Measurements from ENCODE around the gene CERS4.
"Not testable (repeated sequence)": the region's sequence is repeated elsewhere in the genome, so short reads cannot be mapped to it uniquely, and the experiment has no call there.

CERS4 gene

DNA sequence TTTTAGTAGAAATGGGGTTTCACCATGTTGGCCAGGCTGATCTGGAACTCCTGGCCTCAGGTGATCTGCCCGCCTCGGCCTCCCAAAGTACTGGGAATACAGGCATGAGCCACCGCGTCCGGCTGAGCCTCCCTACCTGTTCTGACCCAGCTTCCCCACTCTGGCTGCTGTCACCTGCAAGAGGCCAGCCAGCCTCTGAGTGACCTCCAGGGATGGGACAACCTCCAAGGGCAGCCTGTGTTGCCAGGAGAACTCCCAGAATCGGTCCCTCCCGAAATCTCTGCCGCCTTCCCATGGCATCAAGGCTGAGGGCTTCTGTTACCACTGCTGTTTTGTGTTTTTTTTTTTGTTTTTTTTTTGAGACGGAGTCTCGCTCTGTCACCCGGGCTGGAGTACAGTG, 11.3 kb downstream of the CERS4 start:
- FAIRE-seq (no peak), DNase-seq (ENCODE audit: insufficient read length, low spot score) (no peak)
- no peak for TF ChIP-seq SPI1 (IDR thresholded peaks at IDR 0.05; ENCODE audit: low read depth, low read length)
- TF ChIP-seq POLR2AphosphoS5 (IDR thresholded peaks at IDR 0.05; ENCODE audit: low read depth, low read length): no peak
- TF ChIP-seq PAX5 (IDR thresholded peaks at IDR 0.05; ENCODE audit: insufficient read depth, low read length, severe bottlenecking): no peak
- no peak for TF ChIP-seq TAF1 (IDR thresholded peaks at IDR 0.05; ENCODE audit: low read depth, low read length)
- no peak for TF ChIP-seq POLR2A (IDR thresholded peaks at IDR 0.05; ENCODE audit: low read depth, low read length)
- no peak for TF ChIP-seq POU2F2 (IDR thresholded peaks at IDR 0.05; ENCODE audit: low read depth, low read length)

GRCh38 chr19:8221161-8221560, 12.0 kb downstream of the CERS4 start:
- FAIRE-seq (no peak), DNase-seq (ENCODE audit: insufficient read length, low spot score) (no peak)
- no peak for TF ChIP-seq POLR2AphosphoS5 (IDR thresholded peaks at IDR 0.05; ENCODE audit: low read depth, low read length)
- no peak for TF ChIP-seq POLR2A (IDR thresholded peaks at IDR 0.05; ENCODE audit: low read depth, low read length)
- no peak for TF ChIP-seq PAX5 (IDR thresholded peaks at IDR 0.05; ENCODE audit: insufficient read depth, low read length, severe bottlenecking)
- TF ChIP-seq TAF1 (IDR thresholded peaks at IDR 0.05; ENCODE audit: low read depth, low read length): no peak
- TF ChIP-seq POU2F2 (IDR thresholded peaks at IDR 0.05; ENCODE audit: low read depth, low read length): no peak
- no peak for TF ChIP-seq SPI1 (IDR thresholded peaks at IDR 0.05; ENCODE audit: low read depth, low read length)

GRCh38 chr19:8223442-8223841, 14.3 kb downstream of the CERS4 start:
- not testable (repeated sequence) for FAIRE-seq; DNase-seq (ENCODE audit: insufficient read length, low spot score)

DNA sequence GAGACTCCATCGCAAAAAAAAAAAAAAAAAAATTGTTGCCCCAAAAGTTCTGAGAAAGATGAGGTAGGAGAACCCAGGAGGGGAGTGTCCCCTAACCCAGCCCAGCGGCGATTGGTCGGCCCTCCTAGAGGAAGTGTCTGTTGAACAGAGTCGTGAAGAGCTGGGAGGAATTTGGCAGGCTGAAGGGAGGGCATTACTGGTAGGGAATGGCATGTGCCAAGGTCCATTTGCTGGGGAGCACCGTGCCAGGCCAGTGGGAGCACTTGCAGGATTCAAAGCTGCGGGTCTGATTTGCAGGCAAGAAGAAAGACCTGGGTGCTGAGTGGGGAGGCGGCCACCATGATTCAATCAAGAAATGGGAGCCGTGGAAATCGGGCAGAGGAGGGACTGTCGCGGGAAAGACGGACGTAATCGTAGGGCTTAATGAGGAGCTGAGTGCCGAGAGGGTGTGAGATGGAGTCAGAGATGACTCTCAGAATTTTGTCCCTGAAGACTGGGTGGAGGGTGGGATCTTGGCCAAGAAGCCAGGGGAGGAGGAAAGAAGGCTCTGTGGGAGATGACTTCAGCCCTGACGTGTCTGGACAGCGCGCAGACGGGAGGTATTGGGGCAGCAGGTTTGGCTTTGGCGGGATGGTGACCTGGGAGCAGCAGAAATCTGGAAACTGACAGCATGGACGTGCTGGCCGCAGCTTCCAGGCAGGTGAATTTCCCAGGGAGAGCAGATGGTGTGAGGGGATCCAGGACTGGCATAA, 15.4 kb downstream of the CERS4 start:
- DNase-seq (ENCODE audit: insufficient read length, low spot score): no peak
- TF ChIP-seq TAF1 (IDR thresholded peaks at IDR 0.05; ENCODE audit: low read depth, low read length): no peak
- TF ChIP-seq PAX5 (IDR thresholded peaks at IDR 0.05; ENCODE audit: insufficient read depth, low read length, severe bottlenecking): no peak
- TF ChIP-seq POLR2A (IDR thresholded peaks at IDR 0.05; ENCODE audit: low read depth, low read length): no peak
- TF ChIP-seq POU2F2 (IDR thresholded peaks at IDR 0.05; ENCODE audit: low read depth, low read length): no peak
- no peak for FAIRE-seq

DNA sequence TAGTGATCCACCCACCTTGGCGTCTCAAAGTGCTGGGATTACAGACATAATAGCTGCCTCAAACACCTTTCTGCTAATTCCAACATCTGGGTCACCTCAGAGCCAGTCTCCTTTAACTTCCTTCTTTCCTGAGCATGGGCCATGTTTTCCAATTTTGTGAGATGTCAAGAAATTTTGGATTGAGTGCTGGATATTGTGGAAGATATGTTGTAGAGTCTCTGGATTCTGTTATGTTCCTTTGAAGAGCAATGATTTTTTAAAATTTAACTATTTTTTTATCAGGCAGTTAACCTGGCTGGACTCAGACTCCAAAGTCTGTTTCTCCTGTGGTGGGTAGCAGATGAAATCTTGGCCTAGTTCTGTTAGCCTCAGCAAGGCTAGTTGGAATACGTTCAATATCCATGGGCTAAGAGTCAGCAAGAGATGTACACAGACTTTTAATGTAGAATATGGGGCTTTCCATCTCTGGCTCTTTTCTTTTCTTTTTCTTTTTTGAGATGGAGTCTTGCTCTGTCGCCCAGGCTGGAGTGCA, 22.0 kb downstream of the CERS4 start:
- no peak for FAIRE-seq
- no peak for TF ChIP-seq TAF1 (IDR thresholded peaks at IDR 0.05; ENCODE audit: low read depth, low read length)
- TF ChIP-seq POLR2AphosphoS5 (IDR thresholded peaks at IDR 0.05; ENCODE audit: low read depth, low read length): no peak
- no peak for TF ChIP-seq SPI1 (IDR thresholded peaks at IDR 0.05; ENCODE audit: low read depth, low read length)
- no peak for TF ChIP-seq POU2F2 (IDR thresholded peaks at IDR 0.05; ENCODE audit: low read depth, low read length)
- TF ChIP-seq PAX5 (IDR thresholded peaks at IDR 0.05; ENCODE audit: insufficient read depth, low read length, severe bottlenecking): no peak
- TF ChIP-seq POLR2A (IDR thresholded peaks at IDR 0.05; ENCODE audit: low read depth, low read length): no peak

GRCh38 chr19:8233370-8233769, 24.2 kb downstream of the CERS4 start:
- TF ChIP-seq POU2F2 (IDR thresholded peaks at IDR 0.05; ENCODE audit: low read depth, low read length) (no peak), SPI1 (IDR thresholded peaks at IDR 0.05; ENCODE audit: low read depth, low read length) (no peak), PAX5 (IDR thresholded peaks at IDR 0.05; ENCODE audit: insufficient read depth, low read length, severe bottlenecking) (no peak), TAF1 (IDR thresholded peaks at IDR 0.05; ENCODE audit: low read depth, low read length) (no peak), POLR2A (IDR thresholded peaks at IDR 0.05; ENCODE audit: low read depth, low read length) (no peak), POLR2AphosphoS5 (IDR thresholded peaks at IDR 0.05; ENCODE audit: low read depth, low read length) (no peak)
- no peak for DNase-seq (ENCODE audit: insufficient read length, low spot score)
- FAIRE-seq: no peak

More for the DNA sequence above, 22.0 kb downstream of the CERS4 start:
- DNase-seq (ENCODE audit: insufficient read length, low spot score): no peak

- FAIRE-seq (no peak), DNase-seq (ENCODE audit: insufficient read length, low spot score) (no peak)
- TF ChIP-seq POLR2A (IDR thresholded peaks at IDR 0.05; ENCODE audit: low read depth, low read length) (no peak), POLR2AphosphoS5 (IDR thresholded peaks at IDR 0.05; ENCODE audit: low read depth, low read length) (no peak), POU2F2 (IDR thresholded peaks at IDR 0.05; ENCODE audit: low read depth, low read length) (no peak), TAF1 (IDR thresholded peaks at IDR 0.05; ENCODE audit: low read depth, low read length) (no peak), PAX5 (IDR thresholded peaks at IDR 0.05; ENCODE audit: insufficient read depth, low read length, severe bottlenecking) (no peak), SPI1 (IDR thresholded peaks at IDR 0.05; ENCODE audit: low read depth, low read length) (no peak)
These were observed 27.9 kb downstream of the CERS4 start for GRCh38 chr19:8237026-8237425.

GRCh38 chr19:8238251-8238650, 29.1 kb downstream of the CERS4 start:
- DNase-seq (ENCODE audit: insufficient read length, low spot score): no peak
- no peak for FAIRE-seq
- TF ChIP-seq PAX5 (IDR thresholded peaks at IDR 0.05; ENCODE audit: insufficient read depth, low read length, severe bottlenecking) (no peak), POU2F2 (IDR thresholded peaks at IDR 0.05; ENCODE audit: low read depth, low read length) (no peak), TAF1 (IDR thresholded peaks at IDR 0.05; ENCODE audit: low read depth, low read length) (no peak), SPI1 (IDR thresholded peaks at IDR 0.05; ENCODE audit: low read depth, low read length) (no peak), POLR2A (IDR thresholded peaks at IDR 0.05; ENCODE audit: low read depth, low read length) (no peak), POLR2AphosphoS5 (IDR thresholded peaks at IDR 0.05; ENCODE audit: low read depth, low read length) (no peak)

DNA sequence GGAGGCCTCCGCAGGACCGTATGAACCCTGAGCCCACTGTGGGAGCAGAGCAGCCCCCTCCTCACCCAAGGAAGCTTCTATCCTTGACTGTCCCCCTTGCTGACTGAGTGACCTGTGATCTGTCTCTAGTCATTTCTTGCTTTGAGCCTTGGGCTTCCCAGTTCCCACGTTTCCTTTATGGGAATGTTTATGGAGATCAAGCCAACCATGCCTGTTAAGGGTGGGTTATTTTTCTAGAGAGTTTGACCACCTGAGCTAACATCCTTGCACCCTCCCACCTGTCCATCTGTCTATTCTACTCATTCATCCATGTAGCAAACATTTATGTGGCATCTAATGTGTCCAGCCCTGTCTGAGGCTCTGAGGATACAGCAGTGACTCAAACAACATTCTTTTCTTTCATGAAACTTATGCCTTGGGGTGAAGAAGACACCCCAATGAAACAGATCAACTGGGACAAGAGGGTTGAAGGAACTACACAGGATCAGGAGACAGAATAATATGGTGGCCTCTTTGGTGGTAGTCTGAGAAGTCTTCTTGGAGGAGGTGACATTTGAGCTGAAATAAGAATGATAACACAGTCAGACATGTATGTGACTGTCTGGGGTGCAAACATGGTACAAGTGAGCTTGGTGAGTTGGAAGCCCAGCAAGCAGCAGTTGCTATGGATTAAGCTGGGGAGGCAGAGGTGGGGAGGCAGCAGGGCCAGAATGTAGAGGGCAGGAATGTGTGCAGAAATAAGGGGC, 30.5 kb downstream of the CERS4 start:
- DNase-seq (ENCODE audit: insufficient read length, low spot score) (no peak), FAIRE-seq (no peak)
- TF ChIP-seq POLR2AphosphoS5 (IDR thresholded peaks at IDR 0.05; ENCODE audit: low read depth, low read length) (no peak), POLR2A (IDR thresholded peaks at IDR 0.05; ENCODE audit: low read depth, low read length) (no peak), SPI1 (IDR thresholded peaks at IDR 0.05; ENCODE audit: low read depth, low read length) (no peak)
